Neural cell (in vitro differentiated cells): ENCODE measurements around the gene PLCB1.

Experiments
- CTCF ChIP-seq: fragments of 450-650 bp; IDR thresholded peaks from 2 replicates; pipeline ENCODE4 v1.5.1; 2014; ENCODE audit warnings: antibody characterized with exemption, mild to moderate bottlenecking, moderate library complexity; ENCODE audit not compliant: poor library complexity, severe bottlenecking
- EP300 ChIP-seq: fragments of 450-650 bp; conservative IDR thresholded peaks from 2 replicates; pipeline ENCODE4 v1.6.1; 2014; ENCODE audit warnings: antibody characterized with exemption, mild to moderate bottlenecking, moderate library complexity; ENCODE audit not compliant: poor library complexity, severe bottlenecking
- EZH2 ChIP-seq: fragments of 200-600, 300-800 bp; shearing (Covaris generic), sonication (generic); IDR thresholded peaks from 2 replicates; pipeline ENCODE4 v1.6.1; 2014; ENCODE audit warnings: antibody characterized with exemption, low read length, borderline replicate concordance, mild to moderate bottlenecking; ENCODE audit not compliant: insufficient read depth, poor library complexity, severe bottlenecking
- MXI1 ChIP-seq: fragments of 450-650 bp; conservative IDR thresholded peaks from 2 replicates; pipeline ENCODE4 v1.6.1; 2014; ENCODE audit warnings: antibody characterized with exemption, mild to moderate bottlenecking; ENCODE audit not compliant: poor library complexity, severe bottlenecking
- POLR2AphosphoS5 ChIP-seq: IDR thresholded peaks from 2 replicates; pipeline ENCODE4 v1.6.1; 2012
- RAD21 ChIP-seq: fragments of 450-650 bp; conservative IDR thresholded peaks from 2 replicates; pipeline ENCODE4 v1.6.1; 2014; ENCODE audit warnings: antibody characterized with exemption, mild to moderate bottlenecking, moderate library complexity
- REST ChIP-seq: IDR thresholded peaks from 2 replicates; pipeline ENCODE4 v1.6.1; 2012; ENCODE audit warnings: borderline replicate concordance
- SMC3 ChIP-seq: fragments of 450-650 bp; conservative IDR thresholded peaks from 2 replicates; pipeline ENCODE4 v1.6.1; 2014; ENCODE audit warnings: antibody characterized with exemption, mild to moderate bottlenecking, moderate library complexity; ENCODE audit not compliant: poor library complexity
- TAF1 ChIP-seq: IDR thresholded peaks from 2 replicates; pipeline ENCODE4 v1.6.1; 2012; ENCODE audit warnings: low read depth

- no peak for TF ChIP-seq CTCF
- no peak for TF ChIP-seq EP300
- no peak for TF ChIP-seq POLR2AphosphoS5
- TF ChIP-seq EZH2 = no peak
- TF ChIP-seq REST = no peak
- no peak for TF ChIP-seq RAD21
- no peak for TF ChIP-seq SMC3
- no peak for TF ChIP-seq TAF1
- no peak for TF ChIP-seq MXI1
These were observed 228.0 kb downstream of the PLCB1 start for GRCh38 chr20:8360035-8360434.
